Panc1 (cell line): Measurements from ENCODE around the gene OR4S1. TPM values are rescaled to one million over a fixed set of nuclear protein-coding genes. Genes with fewer than 3 reads are reported as not detected.
"Not testable (repeated sequence)": the region's sequence is repeated elsewhere in the genome, so short reads cannot be mapped to it uniquely, and the experiment has no call there.

Experiments used
- ATAC-seq: fragments of 200-7000 bp; cut with Tn5 transposase; 2 replicates; pipeline ENCODE4 v1.9.1; 2020; ENCODE audit warnings: mild to moderate bottlenecking, moderate library complexity
- BruUV-seq: library from RNA; stranded (reverse); fragments of 400-500 nt; replicated peaks from 2 replicates; lab custom pipeline; 2021; lab: Mats Ljungman, UMichigan
- CTCF ChIA-PET: fragments of 300-600 bp; sonication (Branson Sonifier 250); formaldehyde crosslinking; loops from one replicate; lab custom pipeline; 2022; ENCODE audit warnings: antibody characterized with exemption; lab: Charles Lee
- POLR2A ChIA-PET: fragments of 300-600 bp; sonication (Branson Sonifier 250); formaldehyde crosslinking; loops from one replicate; lab custom pipeline; 2022; ENCODE audit warnings: antibody characterized with exemption; lab: Charles Lee
- DNase-seq: peaks from one replicate; pipeline ENCODE4 v3.0.0-alpha.2; 2010; ENCODE audit warnings: low read depth, low spot score
- H3K27ac ChIP-seq: 2 replicates; pipeline ENCODE4 v1.5.1; 2011; ENCODE audit warnings: mild to moderate bottlenecking, low read length, inconsistent platforms
- H3K27me3 ChIP-seq: fragments of 200-500 bp; sonication (Bioruptor generic); 2 replicates; pipeline ENCODE4 v1.6.0; 2014; ENCODE audit warnings: low read length, inconsistent platforms; ENCODE audit not compliant: control insufficient read depth, insufficient read depth
- H3K36me3 ChIP-seq: fragments of 200-500 bp; sonication (Bioruptor generic); 2 replicates; pipeline ENCODE4 v1.5.1; 2014; ENCODE audit warnings: inconsistent platforms, mild to moderate bottlenecking, low read length, moderate library complexity; ENCODE audit not compliant: control insufficient read depth, insufficient read depth
- H3K4me1 ChIP-seq: 2 replicates; pipeline ENCODE4 v1.5.1; 2011; ENCODE audit warnings: inconsistent platforms, mild to moderate bottlenecking, low read length, moderate library complexity; ENCODE audit not compliant: control insufficient read depth, insufficient read depth
- H3K4me3 ChIP-seq, 2 experiments: 2 replicates each; pipeline ENCODE4 v1.5.1; 2011 to 2012; ENCODE audit warnings: low read depth in 2 of 2, low read length in 2 of 2, mild to moderate bottlenecking in 2 of 2, inconsistent platforms in 1 of 2, moderate library complexity in 1 of 2
- H3K9me3 ChIP-seq: fragments of 200-500 bp; sonication (Bioruptor generic); 2 replicates; pipeline ENCODE4 v1.5.1; 2014; ENCODE audit warnings: low read depth, mild to moderate bottlenecking, inconsistent platforms, low read length, moderate library complexity; ENCODE audit not compliant: control insufficient read depth, insufficient read depth
- POLR2AphosphoS5 ChIP-seq: IDR thresholded peaks from 2 replicates; pipeline ENCODE4 v1.6.1; 2012; ENCODE audit warnings: mild to moderate bottlenecking, low read depth, low read length, moderate library complexity
- in situ Hi-C: cut with HindIII; loops from 2 replicates; pipeline ENCODE4 v1.10.0; 2016; ENCODE audit warnings: low sequenced_read_pairs, low pct_unique_long_range_greater_than_20kb
- intact Hi-C: fragments of 100-400 bp; cut with micrococcal nuclease; formaldehyde crosslinking; loops from one replicate; pipeline ENCODE4 v1.10.0; 2022; ENCODE audit not compliant: unreplicated experiment
- total RNA-seq: library from RNA; stranded (reverse); gene quantifications from one replicate; pipeline ENCODE4 v1.2.1, GENCODE V29; 2021; ENCODE audit not compliant: unreplicated experiment
- TF ChIP-seq, protein P1 (sequence below): fragments of 450-650 bp; IDR thresholded peaks from 2 replicates; pipeline ENCODE4 v1.5.1; 2017; ENCODE audit warnings: mild to moderate bottlenecking
- TF ChIP-seq, protein P2 (sequence below), 2 experiments: IDR thresholded peaks; 2 replicates each; pipeline ENCODE4 v1.6.1; 2011 to 2012; ENCODE audit warnings: low read depth in 2 of 2, control low read depth in 1 of 2, low read length in 1 of 2, mild to moderate bottlenecking in 1 of 2, moderate library complexity in 1 of 2; ENCODE audit not compliant: insufficient read depth in 1 of 2

Gene OR4S1
- total RNA-seq, 1 experiment from 2014 or later: not detected

DNA sequence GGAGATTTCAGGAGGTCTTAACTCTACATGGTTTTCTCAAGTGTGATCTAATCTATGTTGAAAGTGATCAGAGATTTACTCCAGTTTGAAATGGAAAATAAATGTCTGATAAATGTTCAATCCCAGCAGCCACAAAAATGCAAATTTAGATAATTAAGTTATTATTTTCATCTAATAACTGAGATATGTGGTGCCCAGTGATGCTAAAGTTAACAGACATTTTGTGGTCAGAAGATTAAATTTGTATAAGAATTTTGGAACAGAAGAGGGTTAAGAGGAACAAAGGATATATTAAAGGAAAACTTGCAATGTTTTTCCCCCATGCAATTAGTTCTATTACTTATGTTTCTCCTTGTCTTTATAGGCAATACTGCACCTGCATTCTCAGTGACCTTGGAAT is 18.6 kb downstream of the OR4S1 start, which contains the start of gene OR4C3:
Gene OR4C3, plus strand, starts transcription at position 301 of the 400 bp plus-strand sequence. CDS start 102 bp downstream, outside the sequence.
- CTCF ChIA-PET, H3K27me3 ChIP-seq, H3K9me3 ChIP-seq, in situ Hi-C loops, DNase-seq, H3K36me3 ChIP-seq, H3K27ac ChIP-seq, ATAC-seq, POLR2A ChIA-PET, H3K4me3 ChIP-seq, intact Hi-C loops, BruUV-seq, H3K4me1 ChIP-seq: not testable (repeated sequence)

DNA sequence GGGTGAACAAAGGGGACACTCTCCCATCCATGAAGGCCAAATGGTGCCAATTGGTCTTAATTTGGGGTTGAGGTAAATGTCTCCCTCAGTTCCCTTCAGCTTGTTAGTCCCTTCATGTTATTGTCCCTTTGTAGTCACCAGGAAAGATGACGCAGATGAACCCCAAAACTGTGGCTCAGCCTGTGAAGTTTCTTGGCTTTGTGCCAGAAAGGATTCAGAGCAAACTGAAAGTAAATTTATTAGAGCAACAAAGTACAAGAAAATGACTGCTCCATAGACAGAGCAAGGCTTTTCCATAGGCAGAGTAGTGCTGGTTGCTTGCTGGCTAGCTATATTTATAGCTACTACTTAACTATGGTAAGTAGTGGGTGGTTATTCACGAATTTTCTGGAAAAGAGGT is 35.4 kb downstream of the OR4S1 start:
- no peak for ATAC-seq
- POLR2A ChIA-PET: no interaction called here
- no peak for TF ChIP-seq POLR2AphosphoS5
- TF ChIP-seq, protein P1, sequence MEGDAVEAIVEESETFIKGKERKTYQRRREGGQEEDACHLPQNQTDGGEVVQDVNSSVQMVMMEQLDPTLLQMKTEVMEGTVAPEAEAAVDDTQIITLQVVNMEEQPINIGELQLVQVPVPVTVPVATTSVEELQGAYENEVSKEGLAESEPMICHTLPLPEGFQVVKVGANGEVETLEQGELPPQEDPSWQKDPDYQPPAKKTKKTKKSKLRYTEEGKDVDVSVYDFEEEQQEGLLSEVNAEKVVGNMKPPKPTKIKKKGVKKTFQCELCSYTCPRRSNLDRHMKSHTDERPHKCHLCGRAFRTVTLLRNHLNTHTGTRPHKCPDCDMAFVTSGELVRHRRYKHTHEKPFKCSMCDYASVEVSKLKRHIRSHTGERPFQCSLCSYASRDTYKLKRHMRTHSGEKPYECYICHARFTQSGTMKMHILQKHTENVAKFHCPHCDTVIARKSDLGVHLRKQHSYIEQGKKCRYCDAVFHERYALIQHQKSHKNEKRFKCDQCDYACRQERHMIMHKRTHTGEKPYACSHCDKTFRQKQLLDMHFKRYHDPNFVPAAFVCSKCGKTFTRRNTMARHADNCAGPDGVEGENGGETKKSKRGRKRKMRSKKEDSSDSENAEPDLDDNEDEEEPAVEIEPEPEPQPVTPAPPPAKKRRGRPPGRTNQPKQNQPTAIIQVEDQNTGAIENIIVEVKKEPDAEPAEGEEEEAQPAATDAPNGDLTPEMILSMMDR: no peak
- TF ChIP-seq, protein P2, sequence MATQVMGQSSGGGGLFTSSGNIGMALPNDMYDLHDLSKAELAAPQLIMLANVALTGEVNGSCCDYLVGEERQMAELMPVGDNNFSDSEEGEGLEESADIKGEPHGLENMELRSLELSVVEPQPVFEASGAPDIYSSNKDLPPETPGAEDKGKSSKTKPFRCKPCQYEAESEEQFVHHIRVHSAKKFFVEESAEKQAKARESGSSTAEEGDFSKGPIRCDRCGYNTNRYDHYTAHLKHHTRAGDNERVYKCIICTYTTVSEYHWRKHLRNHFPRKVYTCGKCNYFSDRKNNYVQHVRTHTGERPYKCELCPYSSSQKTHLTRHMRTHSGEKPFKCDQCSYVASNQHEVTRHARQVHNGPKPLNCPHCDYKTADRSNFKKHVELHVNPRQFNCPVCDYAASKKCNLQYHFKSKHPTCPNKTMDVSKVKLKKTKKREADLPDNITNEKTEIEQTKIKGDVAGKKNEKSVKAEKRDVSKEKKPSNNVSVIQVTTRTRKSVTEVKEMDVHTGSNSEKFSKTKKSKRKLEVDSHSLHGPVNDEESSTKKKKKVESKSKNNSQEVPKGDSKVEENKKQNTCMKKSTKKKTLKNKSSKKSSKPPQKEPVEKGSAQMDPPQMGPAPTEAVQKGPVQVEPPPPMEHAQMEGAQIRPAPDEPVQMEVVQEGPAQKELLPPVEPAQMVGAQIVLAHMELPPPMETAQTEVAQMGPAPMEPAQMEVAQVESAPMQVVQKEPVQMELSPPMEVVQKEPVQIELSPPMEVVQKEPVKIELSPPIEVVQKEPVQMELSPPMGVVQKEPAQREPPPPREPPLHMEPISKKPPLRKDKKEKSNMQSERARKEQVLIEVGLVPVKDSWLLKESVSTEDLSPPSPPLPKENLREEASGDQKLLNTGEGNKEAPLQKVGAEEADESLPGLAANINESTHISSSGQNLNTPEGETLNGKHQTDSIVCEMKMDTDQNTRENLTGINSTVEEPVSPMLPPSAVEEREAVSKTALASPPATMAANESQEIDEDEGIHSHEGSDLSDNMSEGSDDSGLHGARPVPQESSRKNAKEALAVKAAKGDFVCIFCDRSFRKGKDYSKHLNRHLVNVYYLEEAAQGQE (IDR thresholded peaks at IDR 0.05; ENCODE audit: insufficient read depth in 1 of 2, low read depth in 2 of 2, low read length in 1 of 2): no peak
- CTCF ChIA-PET: no interaction called here
- in situ Hi-C loops: no loop called here
- Histone ChIP-seq H3K27ac (no peak overlapping the region), H3K4me1 (no peaks in the 10 kb centered on the region), H3K36me3 (no peaks in the 10 kb centered on the region), H3K4me3 (no peak overlapping the region), H3K27me3 (no peaks in the 10 kb centered on the region), H3K9me3 (peaks cover 2% of the 10 kb centered on the region; the same call in 1 of the 2 replicates)
- BruUV-seq: no TSS peak
- DNase-seq: no peak
- intact Hi-C loops: no loop called here

DNA sequence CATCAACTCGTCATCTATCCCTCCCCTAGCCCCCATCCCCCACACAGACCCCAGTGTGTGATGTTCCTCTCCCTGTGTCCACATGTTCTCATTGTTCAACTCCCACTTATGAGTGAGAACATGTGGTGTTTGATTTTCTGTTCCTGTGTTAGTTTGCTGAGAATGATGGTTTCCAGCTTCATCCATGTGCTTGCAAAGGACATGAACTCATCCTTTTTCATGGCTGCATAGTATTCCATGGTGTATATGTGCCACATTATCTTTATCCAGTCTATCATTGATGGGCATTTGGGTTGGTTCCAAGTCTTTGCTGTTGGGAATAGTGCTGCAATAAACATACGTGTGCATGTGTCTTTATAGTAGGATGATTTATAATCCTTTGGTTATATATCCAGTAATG is 36.5 kb downstream of the OR4S1 start:
- intact Hi-C loops, BruUV-seq, DNase-seq, H3K4me1 ChIP-seq, H3K27ac ChIP-seq, in situ Hi-C loops, H3K9me3 ChIP-seq, H3K36me3 ChIP-seq, H3K4me3 ChIP-seq, H3K27me3 ChIP-seq, CTCF ChIA-PET, ATAC-seq: not testable (repeated sequence)
- POLR2A ChIA-PET: interaction anchor here (0.6 kb wide), 1 partner anchor 33 kb away, joined by 3 read pairs; no protein-coding TSS in a partner anchor

DNA sequence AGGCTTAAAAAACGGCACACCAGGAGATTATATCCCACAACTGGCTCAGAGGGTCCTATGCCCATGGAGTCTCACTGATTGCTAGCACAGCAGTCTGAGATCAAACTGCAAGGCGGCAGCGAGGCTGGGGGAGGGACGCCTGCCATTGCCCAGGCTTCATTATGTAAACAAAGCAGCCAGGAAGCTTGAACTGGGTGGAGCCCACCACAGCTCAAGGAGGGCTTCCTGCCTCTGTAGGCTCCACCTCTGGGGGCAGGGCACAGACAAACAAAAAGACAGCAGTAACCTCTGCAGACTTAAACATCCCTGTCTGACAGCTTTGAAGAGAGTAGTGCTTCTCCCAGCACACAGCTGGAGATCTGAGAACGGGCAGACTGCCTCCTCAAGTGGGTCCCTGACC is 40.3 kb downstream of the OR4S1 start:
- intact Hi-C loops, H3K36me3 ChIP-seq: not testable (repeated sequence)

More for the DNA sequence above, 40.3 kb downstream of the OR4S1 start:
- H3K9me3 ChIP-seq, H3K27me3 ChIP-seq, H3K4me1 ChIP-seq, H3K4me3 ChIP-seq, CTCF ChIA-PET, POLR2A ChIA-PET, DNase-seq, ATAC-seq, H3K27ac ChIP-seq, BruUV-seq, in situ Hi-C loops: not testable (repeated sequence)
